ENCODE data around the gene SPATS1. TPM values are rescaled to one million over a fixed set of nuclear protein-coding genes. Genes with fewer than 3 reads are reported as not detected.
A peak's percentile ranks its signal among the peaks of the same experiment; 100 is the strongest.

The SPATS1 gene
- total and polyA plus RNA-seq, 2 of the 13 experiments (the other 11 are each of a cell fraction or from before 2014, with no cell fraction given) = not detected

- TF ChIP-seq ZNF318 (CRISPR knock-in tag; IDR thresholded peaks at IDR 0.05) (no peak; the same call in 1 of the 2 replicates), NR0B2 (CRISPR knock-in tag; IDR thresholded peaks at IDR 0.05) (peak; percentile 62), IKZF5 (CRISPR knock-in tag; IDR thresholded peaks at IDR 0.05) (peak; percentile 75; the same call in 1 of the 2 replicates), SIN3A (IDR thresholded peaks at IDR 0.05; ENCODE audit: borderline replicate concordance, low read depth, low read length) (no peak; the same call in 1 of the 2 replicates), ZBTB21 (CRISPR knock-in tag; IDR thresholded peaks at IDR 0.05) (peak; percentile 99), ZNF83 (CRISPR knock-in tag; IDR thresholded peaks at IDR 0.05; ENCODE audit: borderline replicate concordance) (peak; percentile 87; the same call in 1 of the 2 replicates), TRAFD1 (CRISPR knock-in tag; IDR thresholded peaks at IDR 0.05; ENCODE audit: borderline replicate concordance) (peak; percentile 64; the same call in 1 of the 2 replicates), ZNF549 (CRISPR knock-in tag; IDR thresholded peaks at IDR 0.05) (no peak), ZKSCAN1 (IDR thresholded peaks at IDR 0.05; ENCODE audit: low read length) (no peak), RBAK (CRISPR knock-in tag; IDR thresholded peaks at IDR 0.05) (no peak), SSRP1 (CRISPR knock-in tag; IDR thresholded peaks at IDR 0.05) (0 out of 2 replicates have a peak, but pooled peaks have one; percentile 28), ZMYM2 (CRISPR knock-in tag; IDR thresholded peaks at IDR 0.05) (no peak), NFYB (CRISPR knock-in tag; IDR thresholded peaks at IDR 0.05) (peak; percentile 70), ZXDC (CRISPR knock-in tag; IDR thresholded peaks at IDR 0.05) (peak; percentile 98)
Measured at GRCh38 chr6:44387346-44388134, 45.1 kb downstream of the SPATS1 start, which contains the start of gene CDC5L (continued).

Measured in HepG2 (cell line).